GM21529 (cell line): Measurements from ENCODE around the gene CTNS.
A peak's percentile ranks its signal among the peaks of the same experiment; 100 is the strongest.
"Not testable (repeated sequence)": the region's sequence is repeated elsewhere in the genome, so short reads cannot be mapped to it uniquely, and the experiment has no call there.

ENCODE experiments used
- ATAC-seq: cut with Tn5 transposase; IDR thresholded peaks from one replicate; pipeline ENCODE4 v1.9.1; 2021; ENCODE audit not compliant: unreplicated experiment

Gene CTNS

GRCh38 chr17:3681565-3681964, 45.0 kb downstream of the CTNS start:
- no peak for ATAC-seq

- no peak for ATAC-seq
Measured at GRCh38 chr17:3682033-3682432, 45.5 kb downstream of the CTNS start.

DNA sequence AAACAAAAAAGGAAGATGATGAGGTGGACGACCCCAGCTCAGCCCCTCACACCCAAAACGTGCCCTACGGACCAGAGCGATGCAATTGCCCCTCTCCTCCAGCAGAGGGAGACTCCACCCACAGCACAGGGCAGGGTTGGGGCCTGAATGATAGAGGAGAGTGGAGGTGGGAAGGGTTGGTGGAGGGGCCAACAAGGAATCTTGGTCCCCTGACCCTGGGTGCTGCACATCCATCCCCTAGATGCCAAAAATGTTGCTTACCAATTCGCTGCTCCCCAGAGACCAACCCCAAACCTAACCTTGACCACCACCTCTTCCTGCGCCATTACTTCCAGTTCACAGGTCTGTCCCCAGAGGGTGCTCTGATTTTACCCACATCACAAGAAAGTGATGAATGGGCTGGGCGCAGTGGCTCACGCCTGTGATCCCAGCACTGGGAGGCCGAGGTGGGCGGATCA, 46.5 kb downstream of the CTNS start:
- ATAC-seq = no peak

GRCh38 chr17:3685174-3685573, 48.6 kb downstream of the CTNS start:
- ATAC-seq = no peak

GRCh38 chr17:3688027-3688553, 51.5 kb downstream of the CTNS start:
- ATAC-seq = no peak

DNA sequence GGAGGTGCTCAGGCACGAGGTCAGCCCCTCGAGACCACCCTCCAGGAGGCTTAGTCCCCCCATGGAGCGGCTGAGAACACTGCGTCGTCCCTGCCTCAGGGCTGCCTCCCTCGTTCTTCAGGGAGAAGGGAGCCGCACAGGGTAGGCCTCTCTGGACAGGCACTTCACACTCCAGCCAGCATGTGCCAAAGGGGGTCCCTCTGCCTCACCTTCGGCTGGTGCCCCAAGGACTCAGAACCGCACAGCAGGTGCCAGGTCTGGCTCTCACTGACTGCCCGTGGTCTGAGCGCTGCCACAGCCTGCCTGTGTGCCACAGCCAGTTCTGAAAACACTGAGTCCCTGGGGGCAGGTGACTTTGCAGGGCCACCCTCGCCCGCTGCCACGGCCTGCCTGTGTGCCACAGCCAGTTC, 52.3 kb downstream of the CTNS start:
- ATAC-seq = no peak

DNA sequence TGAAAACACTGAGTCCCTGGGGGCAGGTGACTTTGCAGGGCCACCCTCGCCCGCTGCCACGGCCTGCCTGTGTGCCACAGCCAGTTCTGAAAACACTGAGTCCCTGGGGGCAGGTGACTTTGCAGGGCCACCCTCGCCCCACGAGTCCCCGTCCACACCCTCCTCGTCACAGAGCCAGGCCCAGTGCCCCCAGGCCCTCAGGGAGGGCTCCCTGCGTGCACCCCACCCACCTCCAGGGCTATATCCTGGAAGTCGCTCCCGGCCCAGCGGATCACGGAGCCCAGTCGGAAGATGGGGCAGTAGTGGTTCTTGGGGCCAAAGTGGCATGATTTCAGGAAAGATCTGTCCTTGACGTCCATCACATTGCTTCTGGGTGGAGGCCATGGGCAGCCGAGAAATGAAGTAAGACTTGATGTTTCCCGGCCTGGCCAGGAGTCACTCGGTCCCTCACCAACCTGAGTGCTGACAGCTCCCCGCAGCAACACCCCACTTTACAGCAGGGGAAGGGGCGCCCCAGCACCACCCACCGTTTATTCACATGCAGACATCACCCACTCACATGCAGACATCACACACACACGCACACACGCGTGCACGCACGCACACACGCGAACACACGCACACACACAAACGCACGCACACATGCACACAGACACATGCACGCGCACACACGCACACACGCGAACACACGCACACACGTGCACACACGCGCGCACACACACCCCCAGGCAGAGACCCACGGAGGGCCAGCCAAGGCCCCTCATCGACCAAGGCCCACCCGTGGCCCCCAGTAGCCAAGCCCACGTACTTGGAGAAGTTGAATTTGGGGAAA, 52.9 kb downstream of the CTNS start:
- ATAC-seq = no peak

GRCh38 chr17:3690094-3690715, 53.6 kb downstream of the CTNS start:
- no peak for ATAC-seq

- ATAC-seq = no peak
Measured at GRCh38 chr17:3691617-3692067, 55.1 kb downstream of the CTNS start.

- no peak for ATAC-seq
Measured at GRCh38 chr17:3692346-3692745, 55.8 kb downstream of the CTNS start.

DNA sequence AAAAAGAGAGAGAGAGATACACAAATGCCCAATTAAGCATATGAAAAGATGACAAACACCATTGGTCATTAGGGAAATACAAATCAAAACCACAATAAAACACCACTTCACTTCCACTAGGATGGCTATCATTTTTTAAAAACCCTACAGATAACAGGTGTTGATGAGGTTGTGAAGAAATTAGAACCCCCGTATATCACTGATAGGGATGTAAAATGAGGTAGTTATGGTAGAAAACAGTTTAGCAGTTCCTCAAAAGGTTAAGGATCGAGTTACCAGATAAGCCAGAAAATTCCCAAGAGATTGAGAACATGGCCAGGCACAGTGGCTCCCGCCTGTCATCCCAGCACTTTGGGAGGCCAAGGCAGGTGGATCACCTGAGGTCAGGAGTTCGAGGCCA, 56.6 kb downstream of the CTNS start:
- ATAC-seq = no peak

DNA sequence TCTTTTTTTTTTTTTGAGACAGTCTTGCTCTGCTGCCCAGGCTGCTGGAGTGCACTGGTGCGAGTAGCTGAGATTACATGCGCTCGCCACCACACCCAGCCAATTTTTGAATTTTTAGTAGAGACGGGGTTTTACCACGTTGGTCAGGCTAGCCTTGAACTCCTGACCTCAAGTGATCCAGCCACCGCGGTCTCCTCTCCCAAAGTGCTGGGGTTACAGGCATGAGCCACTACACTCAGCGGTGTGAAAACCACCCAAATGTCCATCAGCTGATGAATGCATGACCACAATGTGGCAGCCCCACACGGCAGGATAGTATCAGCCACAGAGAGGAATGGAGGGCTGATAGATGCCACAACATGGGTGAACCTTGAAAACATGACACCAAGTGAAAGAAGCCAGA, 57.3 kb downstream of the CTNS start:
- ATAC-seq = peak; percentile 50

DNA sequence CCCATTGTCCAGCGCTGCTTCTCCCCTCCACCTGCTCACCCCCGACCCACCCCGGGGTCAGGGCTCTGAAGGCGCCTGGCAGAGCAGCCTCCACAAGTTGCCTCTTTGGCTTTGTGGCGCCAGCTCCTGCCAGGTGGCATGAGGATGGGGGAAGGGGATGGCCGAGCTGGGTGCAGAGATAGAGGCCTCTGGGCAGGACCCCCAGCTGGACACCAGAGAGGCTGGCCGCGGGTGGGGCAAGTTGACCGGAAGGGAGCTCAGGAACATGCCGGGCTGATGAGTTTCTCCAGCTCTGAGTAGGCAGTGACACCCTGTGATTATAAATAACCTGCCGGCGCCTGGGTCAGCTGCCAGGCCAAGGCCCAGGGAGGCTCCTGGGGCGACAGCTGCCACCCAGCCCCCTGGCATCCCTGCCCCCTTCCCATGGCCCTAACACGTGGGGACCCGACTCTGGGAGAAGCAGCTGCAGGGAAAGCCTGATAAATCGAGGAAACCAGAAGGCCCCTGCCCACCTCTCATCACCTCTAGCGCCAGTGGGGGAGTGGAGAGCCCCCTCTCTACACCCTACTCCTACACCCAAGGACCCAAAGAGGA, 58.7 kb downstream of the CTNS start:
- ATAC-seq = no peak

DNA sequence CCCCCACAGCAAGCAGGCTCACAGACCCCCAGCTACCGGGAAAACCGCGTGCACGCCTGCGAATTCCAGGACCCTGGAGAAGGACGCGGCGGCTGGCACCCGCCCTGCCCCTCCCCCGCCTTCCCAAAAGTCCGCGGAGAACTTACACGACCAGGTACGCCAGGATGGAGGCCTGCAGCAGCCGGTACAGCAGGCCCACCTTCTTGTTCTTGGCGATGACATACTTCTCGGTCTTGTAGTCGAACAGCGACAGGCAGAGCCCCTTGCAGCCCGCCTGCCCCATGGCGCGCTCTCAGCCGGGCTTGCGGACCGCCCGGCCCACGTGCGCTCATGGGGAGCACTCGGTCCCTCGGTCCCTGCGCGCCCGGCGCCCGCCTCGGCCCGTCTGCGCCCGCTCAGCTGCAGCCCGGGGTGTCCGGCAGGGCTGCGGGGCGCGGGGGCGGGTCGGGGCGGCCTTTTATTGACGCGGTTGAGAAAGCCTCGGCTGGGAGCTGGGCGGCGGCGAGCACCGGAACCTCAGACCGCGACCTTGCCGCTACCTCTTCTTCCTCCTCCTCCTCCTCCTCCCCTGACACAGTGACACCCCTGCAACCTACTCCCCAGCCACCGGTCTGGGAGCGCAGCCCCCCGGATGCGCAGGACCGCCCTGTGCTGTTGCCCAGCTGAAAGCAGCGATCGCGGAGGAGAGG, 59.3 kb downstream of the CTNS start, which contains the start of gene P2RX5:
Gene P2RX5 (minus strand): TSS at position 433 of the 689 bp plus-strand sequence. CDS start 150 bp downstream, at position 283.
- no peak for ATAC-seq

GRCh38 chr17:3697103-3697476, 60.5 kb downstream of the CTNS start:
- no peak for ATAC-seq

GRCh38 chr17:3698139-3698538, 61.6 kb downstream of the CTNS start:
- no peak for ATAC-seq

DNA sequence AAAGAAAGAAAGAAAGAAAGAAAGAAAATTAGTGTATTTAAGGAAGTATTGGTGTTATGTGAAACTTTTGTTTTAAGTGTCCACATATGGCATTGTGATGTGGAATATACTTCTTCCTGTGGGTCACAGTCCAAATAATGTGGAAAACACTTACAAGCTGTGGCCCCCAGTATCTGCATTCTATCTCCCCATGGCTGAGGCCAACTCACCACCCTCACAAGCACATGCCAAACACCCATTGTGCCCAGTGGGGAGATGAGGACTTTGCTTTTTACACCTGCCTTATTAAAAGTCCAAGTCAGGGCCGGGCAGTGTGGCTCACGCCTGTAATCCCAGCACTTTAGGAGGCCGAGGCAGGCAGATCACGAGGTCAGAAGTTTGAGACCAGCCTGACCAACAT, 63.4 kb downstream of the CTNS start:
- no peak for ATAC-seq

DNA sequence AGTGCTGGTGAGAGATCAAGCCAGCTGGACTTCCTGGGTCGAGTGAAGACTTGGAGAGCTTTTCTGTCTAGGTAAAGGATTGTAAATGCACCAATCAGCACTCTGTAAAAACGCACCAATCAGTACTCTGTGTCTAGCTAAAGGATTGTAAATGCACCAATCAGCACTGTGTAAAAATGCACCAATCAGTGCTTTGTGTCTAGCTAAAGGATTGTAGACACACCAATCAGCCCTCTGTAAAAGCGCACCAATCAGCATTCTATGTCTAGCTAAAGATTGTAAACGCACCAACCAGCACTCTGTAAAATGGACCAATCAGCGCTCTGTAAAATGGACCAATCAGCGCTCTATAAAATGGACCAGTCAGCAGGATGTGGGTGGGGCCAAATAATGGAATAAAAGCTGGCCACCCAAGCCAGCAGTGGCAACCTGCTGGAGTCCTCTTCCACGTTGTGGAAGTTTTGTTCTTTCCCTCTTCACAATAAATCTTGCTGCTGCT, 65.5 kb downstream of the CTNS start:
- not testable (repeated sequence) for ATAC-seq

DNA sequence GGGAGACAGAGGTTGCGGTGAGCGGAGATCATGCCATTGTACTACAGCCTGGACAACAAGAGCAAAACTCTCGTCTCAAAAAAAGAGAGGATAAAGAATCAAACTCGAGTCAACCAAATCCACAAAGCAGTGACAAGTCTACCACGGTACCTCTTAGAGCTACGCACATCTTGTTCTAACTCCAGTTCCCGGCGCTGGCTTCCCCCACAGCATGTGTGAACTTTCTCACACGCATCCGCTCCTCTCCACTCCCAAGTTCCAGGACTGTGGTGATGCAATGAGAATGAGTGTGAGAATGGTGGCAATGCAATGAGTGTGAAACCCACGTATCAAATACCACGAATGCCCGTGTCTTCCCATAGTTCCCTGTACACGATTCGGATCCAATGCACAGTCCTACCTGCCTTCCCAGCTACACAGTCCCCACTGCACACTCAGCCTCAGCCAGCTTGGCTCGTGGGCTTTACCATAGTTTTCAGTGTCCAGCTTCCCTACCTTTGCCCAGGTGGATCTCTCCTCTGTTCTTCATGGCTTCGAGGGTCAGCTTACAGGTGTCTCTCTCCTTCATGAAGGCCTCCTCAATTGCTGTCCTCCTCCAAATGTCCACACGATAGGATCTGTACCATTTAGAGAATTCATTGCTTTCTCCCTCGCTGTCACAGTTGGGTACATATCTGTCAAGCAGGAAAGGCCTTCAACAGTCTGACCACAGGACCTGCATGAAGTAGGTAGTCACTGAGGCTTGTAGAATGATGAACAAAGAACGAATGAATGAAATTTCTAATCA, 68.6 kb downstream of the CTNS start:
- no peak for ATAC-seq

- ATAC-seq = not testable (repeated sequence)
Measured at GRCh38 chr17:3705718-3705984, 69.1 kb downstream of the CTNS start.
